HG03103 (cell line): ENCODE results near the gene FERMT3.

ENCODE experiments used
- ATAC-seq: cut with Tn5 transposase; IDR thresholded peaks from one replicate; pipeline ENCODE4 v1.9.1; 2021; ENCODE audit warnings: low read depth; ENCODE audit not compliant: unreplicated experiment

The FERMT3 gene

GRCh38 chr11:64247729-64248531 lies 41.4 kb downstream of the FERMT3 start:
- ATAC-seq = no peak

- no peak for ATAC-seq
Measured at GRCh38 chr11:64248578-64248977, 42.1 kb downstream of the FERMT3 start.

GRCh38 chr11:64249038-64249437 lies 42.5 kb downstream of the FERMT3 start:
- ATAC-seq = no peak

- no peak for ATAC-seq
Measured at GRCh38 chr11:64249563-64250414, 43.3 kb downstream of the FERMT3 start.

GRCh38 chr11:64250415-64251015 lies 44.0 kb downstream of the FERMT3 start:
- ATAC-seq = no peak

GRCh38 chr11:64251016-64251752 lies 44.7 kb downstream of the FERMT3 start, which contains the start of gene PLCB3:
TSS of gene PLCB3 (plus strand) at chr11:64251530. CDS start at chr11:64251650, 120 bp downstream.
- no peak for ATAC-seq

GRCh38 chr11:64251753-64252002 lies 45.2 kb downstream of the FERMT3 start:
- no peak for ATAC-seq

GRCh38 chr11:64252003-64252872 lies 45.7 kb downstream of the FERMT3 start:
- no peak for ATAC-seq

GRCh38 chr11:64253043-64253442 lies 46.5 kb downstream of the FERMT3 start:
- no peak for ATAC-seq

- ATAC-seq = no peak
Measured at GRCh38 chr11:64253481-64253880, 47.0 kb downstream of the FERMT3 start.

- ATAC-seq = no peak
Measured at GRCh38 chr11:64254326-64254725, 47.8 kb downstream of the FERMT3 start.

GRCh38 chr11:64255135-64256128 lies 48.9 kb downstream of the FERMT3 start:
- ATAC-seq = no peak

- ATAC-seq = no peak
Measured at GRCh38 chr11:64256300-64256699, 49.8 kb downstream of the FERMT3 start.

GRCh38 chr11:64258356-64258755 lies 51.8 kb downstream of the FERMT3 start:
- ATAC-seq = no peak

- ATAC-seq = no peak
Measured at GRCh38 chr11:64258946-64259532, 52.5 kb downstream of the FERMT3 start.

GRCh38 chr11:64259533-64260067 lies 53.1 kb downstream of the FERMT3 start:
- ATAC-seq = no peak

- ATAC-seq = no peak
Measured at GRCh38 chr11:64260147-64260708, 53.7 kb downstream of the FERMT3 start.
